KMS-11 (cell line): ENCODE results near the gene VSTM2B.

Experiments used
- H2AFZ ChIP-seq: fragments of 200-600 bp; sonication (generic); 2 replicates; pipeline ENCODE4 v1.6.1; 2016; ENCODE audit warnings: antibody characterized with exemption, mixed run types, low read depth
- H3K27ac ChIP-seq: fragments of 200-600 bp; sonication (generic); 2 replicates; pipeline ENCODE4 v1.6.1; 2016; ENCODE audit warnings: mild to moderate bottlenecking, mixed run types
- H3K27me3 ChIP-seq: fragments of 200-600 bp; sonication (generic); 2 replicates; pipeline ENCODE4 v1.6.1; 2017; ENCODE audit warnings: mild to moderate bottlenecking, low read depth, mixed run types, moderate library complexity; ENCODE audit not compliant: insufficient read depth
- H3K36me3 ChIP-seq: fragments of 200-600 bp; sonication (generic); 2 replicates; pipeline ENCODE4 v1.6.1; 2017; ENCODE audit warnings: mild to moderate bottlenecking, mixed run types; ENCODE audit not compliant: insufficient read depth
- H3K4me1 ChIP-seq: fragments of 200-600 bp; sonication (generic); 2 replicates; pipeline ENCODE4 v1.6.1; 2016; ENCODE audit warnings: mild to moderate bottlenecking, low read depth, mixed run types; ENCODE audit not compliant: poor library complexity, severe bottlenecking
- H3K4me2 ChIP-seq: fragments of 200-600 bp; sonication (generic); 2 replicates; pipeline ENCODE4 v1.7.0; 2016; ENCODE audit warnings: mild to moderate bottlenecking, mixed run types
- H3K4me3 ChIP-seq: fragments of 200-600 bp; sonication (generic); IDR thresholded peaks from 2 replicates; pipeline ENCODE4 v1.6.1; 2017; ENCODE audit warnings: low read depth, low read length, mixed read lengths; ENCODE audit not compliant: insufficient read depth
- H3K79me2 ChIP-seq: fragments of 200-600 bp; sonication (generic); 2 replicates; pipeline ENCODE4 v1.6.1; 2016; ENCODE audit warnings: low read depth, mixed run types; ENCODE audit not compliant: insufficient read depth
- H3K9ac ChIP-seq: fragments of 200-600 bp; sonication (generic); 2 replicates; pipeline ENCODE4 v1.6.1; 2016; ENCODE audit warnings: mild to moderate bottlenecking, mixed run types
- H4K20me1 ChIP-seq: fragments of 200-600 bp; sonication (generic); 2 replicates; pipeline ENCODE4 v1.6.1; 2016; ENCODE audit warnings: mild to moderate bottlenecking, mixed run types; ENCODE audit not compliant: insufficient read depth
- TF ChIP-seq, protein P1 (sequence below): fragments of 200-600 bp; sonication (generic); conservative IDR thresholded peaks from 2 replicates; pipeline ENCODE4 v1.6.1; 2017; ENCODE audit warnings: low read depth, mild to moderate bottlenecking, antibody characterized with exemption, low read length, moderate library complexity, mixed read lengths

Gene VSTM2B

DNA sequence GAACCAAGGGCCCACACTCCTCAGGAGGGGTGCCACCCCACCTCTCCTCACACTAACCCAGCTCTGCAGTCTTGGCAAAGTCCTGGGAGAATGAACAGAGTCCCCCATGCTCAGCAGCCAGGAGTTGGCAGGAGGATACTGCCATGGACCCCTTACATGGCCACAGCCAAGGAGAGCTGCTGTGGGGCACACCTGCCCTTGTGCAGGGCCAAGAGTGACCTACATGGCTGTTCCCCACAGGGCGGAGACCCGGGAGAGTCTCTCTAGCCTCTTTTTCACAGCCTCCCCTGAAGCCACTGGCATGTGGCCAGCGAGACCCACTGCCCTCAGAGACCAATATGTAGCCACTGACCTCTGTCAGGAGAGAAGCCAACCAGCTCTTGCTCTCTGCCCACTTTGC, 45.9 kb upstream of the VSTM2B start:
- H3K27me3 ChIP-seq, result no peaks in the 10 kb centered on the region

DNA sequence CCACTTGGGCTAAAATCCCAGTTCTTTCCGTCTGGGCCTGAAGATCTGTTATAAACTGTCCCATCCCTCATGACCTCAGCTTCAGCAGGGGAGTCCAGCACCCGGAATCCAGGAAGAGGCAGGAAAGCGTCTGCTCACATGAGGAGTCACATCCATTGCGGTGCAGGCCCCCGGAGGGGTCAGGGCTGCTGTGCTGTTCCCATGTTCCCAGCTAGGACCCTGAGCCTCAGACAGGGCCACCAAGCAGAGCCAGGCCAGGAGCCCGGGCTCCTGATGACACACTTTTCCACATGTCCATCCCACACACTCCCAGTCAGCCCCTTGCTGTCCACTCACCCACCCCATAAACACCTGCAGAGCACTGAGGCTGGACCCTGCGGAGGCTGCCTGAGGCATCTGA, 45.3 kb upstream of the VSTM2B start:
- H3K9ac ChIP-seq, result no peak overlapping the region
- no peak overlapping the region for H3K27ac ChIP-seq
- no peaks in the 10 kb centered on the region for H3K36me3 ChIP-seq
- no peaks in the 10 kb centered on the region for H3K4me1 ChIP-seq
- no peak overlapping the region for H3K4me3 ChIP-seq
- no peaks in the 10 kb centered on the region for H4K20me1 ChIP-seq
- no peaks in the 10 kb centered on the region for H3K79me2 ChIP-seq
- H2AFZ ChIP-seq, result no peak overlapping the region
- TF ChIP-seq, protein P1, sequence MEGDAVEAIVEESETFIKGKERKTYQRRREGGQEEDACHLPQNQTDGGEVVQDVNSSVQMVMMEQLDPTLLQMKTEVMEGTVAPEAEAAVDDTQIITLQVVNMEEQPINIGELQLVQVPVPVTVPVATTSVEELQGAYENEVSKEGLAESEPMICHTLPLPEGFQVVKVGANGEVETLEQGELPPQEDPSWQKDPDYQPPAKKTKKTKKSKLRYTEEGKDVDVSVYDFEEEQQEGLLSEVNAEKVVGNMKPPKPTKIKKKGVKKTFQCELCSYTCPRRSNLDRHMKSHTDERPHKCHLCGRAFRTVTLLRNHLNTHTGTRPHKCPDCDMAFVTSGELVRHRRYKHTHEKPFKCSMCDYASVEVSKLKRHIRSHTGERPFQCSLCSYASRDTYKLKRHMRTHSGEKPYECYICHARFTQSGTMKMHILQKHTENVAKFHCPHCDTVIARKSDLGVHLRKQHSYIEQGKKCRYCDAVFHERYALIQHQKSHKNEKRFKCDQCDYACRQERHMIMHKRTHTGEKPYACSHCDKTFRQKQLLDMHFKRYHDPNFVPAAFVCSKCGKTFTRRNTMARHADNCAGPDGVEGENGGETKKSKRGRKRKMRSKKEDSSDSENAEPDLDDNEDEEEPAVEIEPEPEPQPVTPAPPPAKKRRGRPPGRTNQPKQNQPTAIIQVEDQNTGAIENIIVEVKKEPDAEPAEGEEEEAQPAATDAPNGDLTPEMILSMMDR, result no peak
- no peak overlapping the region for H3K4me2 ChIP-seq
- H3K27me3 ChIP-seq, result no peaks in the 10 kb centered on the region

More for the DNA sequence above, 45.9 kb upstream of the VSTM2B start:
- Histone ChIP-seq H3K79me2 (no peaks in the 10 kb centered on the region), H3K9ac (no peak overlapping the region), H2AFZ (no peak overlapping the region), H3K4me2 (no peak overlapping the region), H3K4me3 (no peak overlapping the region), H4K20me1 (no peaks in the 10 kb centered on the region), H3K36me3 (no peaks in the 10 kb centered on the region), H3K27ac (no peak overlapping the region), H3K4me1 (no peaks in the 10 kb centered on the region)
- TF ChIP-seq, protein P1, result no peak

- no peaks in the 10 kb centered on the region for H3K79me2 ChIP-seq
- H3K4me3 ChIP-seq, result no peak overlapping the region
- TF ChIP-seq, protein P1, result no peak
- no peaks in the 10 kb centered on the region for H4K20me1 ChIP-seq
- H3K4me1 ChIP-seq, result no peaks in the 10 kb centered on the region
- H2AFZ ChIP-seq, result no peak overlapping the region
- H3K4me2 ChIP-seq, result no peak overlapping the region
- no peaks in the 10 kb centered on the region for H3K27me3 ChIP-seq
- H3K27ac ChIP-seq, result no peak overlapping the region
- H3K36me3 ChIP-seq, result no peaks in the 10 kb centered on the region
- H3K9ac ChIP-seq, result no peak overlapping the region
Observed at GRCh38 chr19:29482855-29483640, 42.7 kb upstream of the VSTM2B start.

DNA sequence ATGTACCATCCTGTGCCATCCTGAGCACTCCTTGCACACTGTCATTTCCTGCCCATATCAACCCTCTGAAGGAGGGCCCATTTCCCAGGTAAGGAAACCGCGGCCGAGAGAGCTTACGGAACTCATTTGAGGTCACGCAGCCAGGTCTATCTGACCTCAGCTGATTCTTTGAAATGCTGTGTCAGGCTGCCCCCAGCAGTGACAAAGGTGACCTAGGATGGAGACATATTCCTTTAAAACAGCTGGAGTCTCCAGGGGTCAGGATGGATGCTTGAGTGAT, 42.2 kb upstream of the VSTM2B start:
- Histone ChIP-seq H3K4me3 (no peak overlapping the region), H3K4me1 (no peaks in the 10 kb centered on the region), H2AFZ (no peak overlapping the region), H3K9ac (no peak overlapping the region), H3K4me2 (no peak overlapping the region), H4K20me1 (no peaks in the 10 kb centered on the region), H3K27ac (no peak overlapping the region), H3K79me2 (no peaks in the 10 kb centered on the region), H3K27me3 (no peaks in the 10 kb centered on the region), H3K36me3 (no peaks in the 10 kb centered on the region)
- TF ChIP-seq, protein P1, result no peak
